ENCODE results near the gene TFF2. TPM values are rescaled to one million over a fixed set of nuclear protein-coding genes. Genes with fewer than 3 reads are reported as not detected.

The TFF2 gene
- total RNA-seq, 2 experiments from 2014 or later = not detected

DNA sequence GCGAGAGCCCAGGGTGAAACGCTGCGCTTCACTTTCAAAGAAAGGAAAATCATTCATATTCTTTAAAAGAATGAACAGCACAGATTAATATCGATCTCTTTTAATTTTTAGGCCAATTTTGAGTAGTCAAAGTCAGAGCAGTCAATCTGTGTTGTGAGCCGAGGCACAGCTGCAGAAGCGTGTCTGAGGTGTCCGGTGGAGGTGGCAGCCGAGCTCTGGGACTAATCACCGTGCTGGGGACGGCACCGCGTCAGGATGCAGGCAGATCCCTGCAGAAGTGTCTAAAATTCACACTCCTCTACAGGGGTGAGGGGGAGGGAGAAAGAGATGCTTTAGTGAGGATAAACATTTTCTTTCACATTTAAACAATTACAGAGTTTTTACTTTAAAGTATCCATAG, 11.4 kb upstream of the TFF2 start:
- Mint-ChIP-seq H3K9me3 (no peaks in the 10 kb centered on the region), H3K27ac (no peak overlapping the region), H3K27me3 (no peaks in the 10 kb centered on the region), H3K36me3 (ENCODE audit: low read depth) (no peaks in the 10 kb centered on the region), H3K4me3 (no peak overlapping the region), H3K4me1 (ENCODE audit: low read depth) (no peaks in the 10 kb centered on the region)
- ChIA-PET CTCF (interaction anchor here (0.7 to 1.3 kb wide), 2 partner anchors 88 to 289 kb away, joined by 3 to 5 read pairs; no protein-coding TSS in a partner anchor), POLR2A (no interaction called here)
- TF ChIP-seq, protein P1, sequence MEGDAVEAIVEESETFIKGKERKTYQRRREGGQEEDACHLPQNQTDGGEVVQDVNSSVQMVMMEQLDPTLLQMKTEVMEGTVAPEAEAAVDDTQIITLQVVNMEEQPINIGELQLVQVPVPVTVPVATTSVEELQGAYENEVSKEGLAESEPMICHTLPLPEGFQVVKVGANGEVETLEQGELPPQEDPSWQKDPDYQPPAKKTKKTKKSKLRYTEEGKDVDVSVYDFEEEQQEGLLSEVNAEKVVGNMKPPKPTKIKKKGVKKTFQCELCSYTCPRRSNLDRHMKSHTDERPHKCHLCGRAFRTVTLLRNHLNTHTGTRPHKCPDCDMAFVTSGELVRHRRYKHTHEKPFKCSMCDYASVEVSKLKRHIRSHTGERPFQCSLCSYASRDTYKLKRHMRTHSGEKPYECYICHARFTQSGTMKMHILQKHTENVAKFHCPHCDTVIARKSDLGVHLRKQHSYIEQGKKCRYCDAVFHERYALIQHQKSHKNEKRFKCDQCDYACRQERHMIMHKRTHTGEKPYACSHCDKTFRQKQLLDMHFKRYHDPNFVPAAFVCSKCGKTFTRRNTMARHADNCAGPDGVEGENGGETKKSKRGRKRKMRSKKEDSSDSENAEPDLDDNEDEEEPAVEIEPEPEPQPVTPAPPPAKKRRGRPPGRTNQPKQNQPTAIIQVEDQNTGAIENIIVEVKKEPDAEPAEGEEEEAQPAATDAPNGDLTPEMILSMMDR (IDR thresholded peaks at IDR 0.05) = no peak
- Histone ChIP-seq H3K27me3 (ENCODE audit: control insufficient read depth in 1 of 2, insufficient read depth in 2 of 2, low read length in 2 of 2) (no peaks in the 10 kb centered on the region), H3K9me3 (ENCODE audit: control insufficient read depth in 1 of 2, insufficient read depth in 1 of 2, low read length in 2 of 2) (peaks cover 0 to 10% of the 10 kb centered on the region in 2 experiments), H3K4me1 (ENCODE audit: insufficient read depth, low read length) (peaks cover 6% of the 10 kb centered on the region), H3K27ac (ENCODE audit: low read depth in 1 of 2, low read length in 2 of 2) (no peak overlapping the region), H3K4me3 (ENCODE audit: low read length) (no peak overlapping the region), H3K36me3 (ENCODE audit: insufficient read depth, low read length) (no peaks in the 10 kb centered on the region)
- intact Hi-C loops (cut with DNase I, micrococcal nuclease) = loop anchor here in 1 of 2 experiments (2.0 kb wide), 1 partner anchor 27 kb away; no protein-coding TSS in a partner anchor
- DNase-seq = no peak
- no peak for ATAC-seq (ENCODE audit: poor library complexity)

DNA sequence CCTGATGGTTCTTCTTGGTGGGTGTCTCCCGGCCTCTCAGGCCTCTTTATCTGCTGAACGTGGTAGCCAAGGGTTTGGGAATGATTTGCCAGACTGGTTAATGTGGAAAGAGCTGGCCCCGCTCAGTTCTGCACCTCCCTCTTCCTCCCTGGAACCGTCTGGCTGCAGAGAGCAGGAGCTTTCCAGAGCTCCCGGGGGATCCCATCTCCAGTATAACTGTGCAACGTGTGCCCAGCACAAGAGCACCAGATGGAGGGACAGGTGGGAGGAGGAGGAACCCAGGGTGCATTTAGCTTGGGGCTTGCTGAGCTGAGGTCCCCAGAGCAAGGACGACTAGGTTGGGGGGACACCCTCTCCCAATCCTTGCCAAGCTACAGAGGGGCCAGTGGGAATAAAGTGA, 10.5 kb upstream of the TFF2 start:
- Histone ChIP-seq H3K36me3 (ENCODE audit: insufficient read depth, low read length) (no peaks in the 10 kb centered on the region), H3K27ac (ENCODE audit: low read depth in 1 of 2, low read length in 2 of 2) (no peak overlapping the region), H3K4me3 (ENCODE audit: low read length) (no peak overlapping the region), H3K4me1 (ENCODE audit: insufficient read depth, low read length) (peaks cover 6% of the 10 kb centered on the region), H3K9me3 (ENCODE audit: control insufficient read depth in 1 of 2, insufficient read depth in 1 of 2, low read length in 2 of 2) (peaks cover 0 to 10% of the 10 kb centered on the region in 2 experiments), H3K27me3 (ENCODE audit: control insufficient read depth in 1 of 2, insufficient read depth in 2 of 2, low read length in 2 of 2) (no peaks in the 10 kb centered on the region)
- Mint-ChIP-seq H3K9me3 (no peaks in the 10 kb centered on the region), H3K4me1 (ENCODE audit: low read depth) (no peaks in the 10 kb centered on the region), H3K4me3 (no peak overlapping the region), H3K36me3 (ENCODE audit: low read depth) (no peaks in the 10 kb centered on the region), H3K27ac (no peak overlapping the region), H3K27me3 (no peaks in the 10 kb centered on the region)
- ATAC-seq (ENCODE audit: poor library complexity) (no peak), DNase-seq (no peak)
- POLR2A ChIA-PET = no interaction called here
- intact Hi-C loops (cut with DNase I, micrococcal nuclease) = no loop called here
- TF ChIP-seq, protein P1 (IDR thresholded peaks at IDR 0.05) = no peak
- CTCF ChIA-PET = interaction anchor here (1.3 kb wide), 1 partner anchor 89 kb away, joined by 5 read pairs; no protein-coding TSS in a partner anchor

DNA sequence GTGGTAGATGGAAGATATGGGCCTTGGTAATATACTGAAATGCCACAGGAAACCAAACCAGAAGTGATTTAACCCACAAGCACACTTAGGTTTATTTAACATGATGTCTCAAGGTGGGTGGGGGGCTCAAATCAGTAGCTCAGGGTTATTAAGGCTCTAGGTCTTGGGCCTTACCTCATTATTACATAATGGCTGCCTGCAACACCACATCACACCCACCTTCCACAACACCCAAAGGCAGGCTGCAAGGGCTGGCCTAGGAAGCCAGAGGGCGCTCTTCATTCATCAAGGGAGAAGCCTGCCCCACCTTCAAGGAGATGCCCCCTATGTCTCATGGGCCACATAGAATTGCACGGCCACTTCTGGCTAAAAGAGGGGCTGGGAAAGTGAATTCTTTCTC, 9.5 kb upstream of the TFF2 start:
- Mint-ChIP-seq H3K9me3 (peaks cover 4% of the 10 kb centered on the region), H3K4me3 (no peak overlapping the region), H3K36me3 (ENCODE audit: low read depth) (no peaks in the 10 kb centered on the region), H3K27me3 (no peaks in the 10 kb centered on the region), H3K27ac (no peak overlapping the region), H3K4me1 (ENCODE audit: low read depth) (no peaks in the 10 kb centered on the region)
- H3K36me3 ChIP-seq (ENCODE audit: insufficient read depth, low read length) = no peaks in the 10 kb centered on the region
- ChIA-PET CTCF (no interaction called here), POLR2A (no interaction called here)
- no peak overlapping the region for H3K4me3 ChIP-seq (ENCODE audit: low read length)
- DNase-seq = no peak
- H3K4me1 ChIP-seq (ENCODE audit: insufficient read depth, low read length) = peaks cover 6% of the 10 kb centered on the region
- H3K27ac ChIP-seq (ENCODE audit: low read depth in 1 of 2, low read length in 2 of 2) = no peak overlapping the region
- H3K9me3 ChIP-seq (ENCODE audit: control insufficient read depth in 1 of 2, insufficient read depth in 1 of 2, low read length in 2 of 2) = peaks cover 3 to 10% of the 10 kb centered on the region in 2 experiments
- no peak for ATAC-seq (ENCODE audit: poor library complexity)
- no peaks in the 10 kb centered on the region for H3K27me3 ChIP-seq (ENCODE audit: control insufficient read depth in 1 of 2, insufficient read depth in 2 of 2, low read length in 2 of 2)
- TF ChIP-seq, protein P1 (IDR thresholded peaks at IDR 0.05) = no peak
- intact Hi-C loops (cut with DNase I, micrococcal nuclease) = no loop called here

Measured in CD4-positive, alpha-beta T cell (primary cell).